ENCODE results near the gene PAOX.

PAOX gene

DNA sequence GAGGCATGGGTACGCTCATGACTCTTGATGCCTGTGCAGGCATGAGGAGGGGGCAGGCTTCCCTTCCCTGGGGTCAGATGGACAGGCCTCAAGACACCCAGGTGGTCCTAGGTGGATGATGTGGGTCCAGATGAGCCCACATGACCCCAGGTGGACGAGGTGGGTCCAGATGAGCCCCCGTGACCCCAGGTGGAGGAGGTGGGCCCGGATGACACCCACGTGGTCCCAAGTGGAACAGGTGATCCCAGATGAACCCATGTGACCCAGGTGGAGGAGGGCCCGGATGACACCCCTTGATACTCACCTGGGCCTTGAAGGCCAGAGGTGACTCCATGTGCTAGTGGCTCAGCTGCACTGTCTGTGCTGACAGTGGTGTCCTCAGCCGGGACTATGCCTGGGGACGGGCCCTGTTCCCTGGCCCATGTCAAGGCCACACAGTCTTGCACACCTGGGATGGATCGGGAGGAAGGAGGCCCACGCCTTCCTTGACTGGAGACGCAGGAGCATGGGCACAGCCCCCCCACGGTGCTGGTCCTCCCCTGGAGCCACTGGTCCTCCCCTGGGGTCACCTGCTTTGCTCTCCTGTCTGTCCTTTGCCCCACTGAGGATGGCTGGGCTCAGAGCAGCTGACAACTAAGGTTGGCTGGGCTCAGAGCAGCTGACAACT lies 28.6 kb upstream of the PAOX start:
- DNase-seq (ENCODE audit: low read depth): no peak

DNA sequence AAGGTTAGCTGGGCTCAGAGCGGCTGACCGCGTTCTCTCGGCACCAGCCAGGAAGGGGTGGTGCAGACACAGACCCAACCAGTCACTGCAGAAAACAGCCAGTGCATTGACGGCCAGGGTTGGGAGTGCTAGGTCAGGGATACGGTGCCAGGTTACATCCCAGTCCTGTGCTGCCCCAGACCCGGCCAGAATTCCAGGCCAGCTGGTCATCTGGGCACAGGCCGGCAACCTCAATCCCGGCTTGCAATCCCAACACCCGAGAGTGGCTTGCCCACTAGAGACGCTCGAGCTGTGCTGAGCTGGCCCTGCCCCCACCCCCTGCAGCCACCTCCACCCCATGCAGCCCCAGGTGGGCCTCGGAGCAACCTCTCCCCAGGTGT lies 28.1 kb upstream of the PAOX start:
- DNase-seq (ENCODE audit: low read depth): no peak

DNA sequence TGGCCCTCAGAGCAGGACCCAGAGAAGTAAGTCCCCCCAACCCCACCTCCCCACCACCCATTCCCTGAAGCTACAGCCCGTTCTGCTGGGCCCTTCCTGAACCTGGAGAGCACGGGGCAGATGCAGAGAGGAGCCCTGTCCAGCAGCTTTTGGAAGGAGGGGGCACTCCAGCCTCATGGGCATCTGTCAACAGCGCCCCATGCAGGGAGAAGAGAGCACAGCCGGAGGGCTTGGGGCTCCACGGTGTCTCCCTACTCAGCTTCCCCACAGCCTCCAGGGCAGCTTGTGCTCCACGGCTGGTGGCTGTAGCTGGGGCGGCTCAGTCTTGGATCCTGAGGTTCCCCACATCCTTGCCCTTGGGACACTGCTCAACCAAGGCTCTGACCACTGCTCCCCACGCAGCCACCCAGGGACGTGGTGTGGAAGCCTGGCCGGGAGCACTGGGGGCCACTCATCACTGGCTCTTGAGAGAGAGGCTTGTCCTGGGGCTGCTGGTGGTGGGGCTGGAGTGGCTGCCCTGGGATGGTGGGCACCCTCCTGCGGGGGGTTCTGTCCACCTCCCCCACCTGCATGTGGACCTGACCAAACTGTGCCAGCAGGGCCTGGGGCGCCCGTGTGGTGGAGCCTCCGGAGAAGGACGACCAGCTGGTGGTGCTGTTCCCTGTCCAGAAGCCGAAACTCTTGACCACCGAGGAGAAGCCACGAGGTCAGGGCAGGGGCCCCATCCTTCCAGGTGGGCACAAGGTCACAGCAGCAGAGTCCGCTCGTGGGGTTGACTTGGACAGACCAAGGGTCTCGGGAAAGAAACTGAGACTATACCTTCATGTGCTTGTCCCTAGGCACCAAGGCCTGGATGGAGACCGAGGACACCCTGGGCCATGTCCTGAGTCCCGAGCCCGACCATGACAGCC lies 27.4 kb upstream of the PAOX start:
- DNase-seq (ENCODE audit: low read depth): no peak

GRCh38 chr10:133353202-133353959 lies 25.7 kb upstream of the PAOX start:
- no peak for DNase-seq (ENCODE audit: low read depth)

DNA sequence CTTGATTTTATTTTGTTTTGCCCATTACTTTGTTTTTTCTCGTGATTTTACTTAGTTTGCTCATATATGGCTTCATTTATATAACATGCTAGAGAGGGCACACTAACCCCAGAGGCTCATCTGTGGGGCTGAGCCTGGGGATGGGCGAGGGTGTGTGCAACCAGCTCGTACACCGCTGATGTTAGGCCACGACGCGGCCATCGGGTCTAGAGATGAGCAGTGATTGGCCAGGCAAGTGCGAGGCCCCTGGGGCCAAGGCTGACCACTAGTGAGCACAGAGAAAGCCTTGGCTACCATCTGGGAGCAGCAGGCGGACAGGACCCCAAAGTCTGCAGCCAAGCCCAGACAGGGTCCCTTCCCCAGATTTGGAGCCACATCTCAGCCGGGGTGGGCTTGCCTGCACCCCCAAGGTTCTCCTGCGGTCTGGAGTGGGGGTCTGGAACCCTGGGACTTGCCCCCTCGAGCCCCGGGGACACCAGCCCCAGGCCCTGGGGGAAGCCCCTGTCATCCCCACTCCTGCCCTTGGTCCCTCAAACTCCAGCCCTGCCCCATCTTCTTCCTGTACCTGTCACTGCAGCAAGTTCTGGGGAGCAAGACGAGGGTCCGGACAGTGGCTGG lies 25.0 kb upstream of the PAOX start:
- no peak for DNase-seq (ENCODE audit: low read depth)

GRCh38 chr10:133354672-133355240 lies 24.3 kb upstream of the PAOX start:
- DNase-seq (ENCODE audit: low read depth): no peak

DNA sequence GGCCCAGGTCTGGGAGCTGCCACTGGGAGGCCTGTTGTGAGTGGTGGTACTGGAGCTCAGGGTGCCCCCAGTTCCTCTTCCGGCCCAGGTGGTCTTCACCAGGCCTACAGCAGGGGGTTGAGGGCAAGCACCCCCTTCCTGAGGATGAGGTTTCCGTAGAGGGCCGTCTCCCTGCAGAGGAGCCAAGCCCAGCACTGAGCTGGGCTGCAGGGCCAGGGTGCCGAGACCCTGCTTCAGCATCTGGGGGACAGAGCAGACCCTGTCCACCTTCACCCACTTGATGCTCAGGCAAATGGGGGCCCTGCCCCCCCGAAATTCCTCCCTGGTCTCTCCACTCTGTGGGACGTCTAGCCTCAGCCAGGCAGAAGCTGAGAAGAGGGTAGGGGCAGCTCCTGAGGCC lies 23.8 kb upstream of the PAOX start:
- no peak for DNase-seq (ENCODE audit: low read depth)

DNA sequence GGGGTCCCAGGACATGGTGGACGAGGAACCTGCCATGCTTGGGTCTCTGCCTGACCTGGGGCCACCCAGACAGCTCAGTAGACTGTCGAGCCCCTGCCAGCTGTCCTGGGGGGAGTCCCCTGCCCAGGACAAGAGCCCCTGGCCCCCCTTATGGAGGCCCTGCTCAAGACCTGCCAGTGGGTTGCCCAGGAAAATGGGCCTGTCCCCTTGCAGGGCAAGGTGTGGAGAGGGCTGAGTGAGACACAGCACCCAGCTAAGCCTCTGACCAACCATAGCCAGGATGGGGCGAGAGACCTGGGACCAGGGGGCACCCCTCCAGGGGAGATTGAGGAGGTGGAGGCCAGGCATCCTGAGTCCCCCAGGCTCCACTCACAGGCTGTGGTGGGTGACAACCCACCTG lies 23.1 kb upstream of the PAOX start:
- DNase-seq (ENCODE audit: low read depth): no peak

DNA sequence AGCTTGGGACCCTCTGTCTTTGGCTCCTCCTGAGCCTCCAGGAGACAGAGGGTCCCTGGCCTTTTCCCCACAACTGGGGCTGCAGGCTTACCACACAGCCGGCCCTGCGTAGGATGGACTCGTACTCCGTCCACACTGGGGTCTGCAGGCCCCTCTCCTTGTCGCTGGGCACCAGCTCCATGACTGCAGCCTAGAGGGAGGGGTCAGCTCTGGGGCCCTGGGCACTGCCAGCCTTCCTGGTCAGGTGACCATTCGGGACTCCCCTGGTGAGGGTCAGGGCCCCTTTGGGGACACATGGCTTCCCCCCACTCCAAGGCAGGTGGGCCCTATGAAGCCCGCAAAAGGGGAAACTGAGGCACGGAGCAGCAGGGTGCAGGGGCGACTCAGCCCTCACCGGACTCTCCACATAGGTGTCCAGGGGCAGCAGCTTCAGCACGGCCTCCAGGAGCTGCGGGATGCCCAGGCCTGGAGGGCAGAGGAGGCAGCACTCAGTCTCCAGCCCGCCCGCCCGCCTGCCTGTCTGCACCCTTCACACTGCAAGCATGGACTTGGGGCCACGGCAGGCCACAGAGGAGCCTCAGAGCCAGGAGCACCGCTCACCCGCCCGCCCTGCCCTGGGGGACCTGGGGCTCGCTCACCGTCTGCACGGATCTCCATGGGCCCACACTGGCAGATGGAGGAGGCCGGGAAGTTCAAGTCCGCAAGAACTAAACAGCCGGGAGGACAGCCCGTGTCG lies 22.3 kb upstream of the PAOX start:
- no peak for DNase-seq (ENCODE audit: low read depth)

DNA sequence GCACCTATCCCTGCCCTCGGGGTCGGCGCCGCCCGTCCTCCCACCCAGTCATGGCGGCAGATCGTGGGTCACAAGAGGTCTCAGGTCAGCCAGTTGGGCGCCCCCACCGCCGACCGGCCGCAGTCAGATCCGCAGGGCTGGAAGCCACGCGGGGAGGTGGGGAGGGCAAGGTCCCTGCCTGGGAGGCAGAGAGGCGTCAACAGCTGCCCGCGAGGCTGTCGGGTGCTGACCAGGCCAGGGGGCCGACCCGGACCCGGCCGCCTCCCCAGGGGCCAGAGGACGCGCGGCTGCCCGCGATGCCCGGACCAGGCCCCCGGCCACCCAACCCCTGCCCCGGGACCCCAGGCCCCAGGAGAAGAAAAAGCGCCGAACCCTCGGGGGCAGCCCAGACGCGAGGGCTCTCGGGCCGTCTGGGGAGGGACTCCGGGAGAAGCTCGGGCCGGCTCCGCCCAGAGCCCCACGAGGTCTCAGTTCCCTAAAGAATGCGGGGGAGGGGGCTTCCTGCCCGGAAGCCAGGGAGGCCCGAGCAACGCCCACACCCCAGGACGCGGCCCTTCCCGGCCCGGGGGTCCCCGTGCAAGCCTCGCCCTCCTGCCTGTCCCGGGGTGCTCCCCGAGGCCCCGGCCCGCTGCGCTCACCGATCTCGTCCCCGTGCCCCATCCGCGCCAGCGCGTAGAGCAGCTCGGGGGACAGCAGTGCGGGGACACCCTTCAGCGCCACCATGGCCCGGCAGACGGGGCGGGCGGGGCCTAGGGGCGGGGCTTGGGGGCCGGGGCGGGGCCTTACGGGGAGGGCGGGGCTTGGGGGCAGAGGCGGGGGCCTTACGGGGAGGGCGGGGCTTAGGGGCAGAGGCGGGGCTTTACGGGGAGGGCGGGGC lies 21.5 kb upstream of the PAOX start, which contains the start of gene FUOM:
Gene FUOM (minus strand): TSS at position 735 of the 877 bp plus-strand sequence. CDS start 12 bp downstream, at position 723.
- peak; percentile 40 for DNase-seq (ENCODE audit: low read depth)

GRCh38 chr10:133358162-133358924 lies 20.7 kb upstream of the PAOX start:
- DNase-seq (ENCODE audit: low read depth): no peak

DNA sequence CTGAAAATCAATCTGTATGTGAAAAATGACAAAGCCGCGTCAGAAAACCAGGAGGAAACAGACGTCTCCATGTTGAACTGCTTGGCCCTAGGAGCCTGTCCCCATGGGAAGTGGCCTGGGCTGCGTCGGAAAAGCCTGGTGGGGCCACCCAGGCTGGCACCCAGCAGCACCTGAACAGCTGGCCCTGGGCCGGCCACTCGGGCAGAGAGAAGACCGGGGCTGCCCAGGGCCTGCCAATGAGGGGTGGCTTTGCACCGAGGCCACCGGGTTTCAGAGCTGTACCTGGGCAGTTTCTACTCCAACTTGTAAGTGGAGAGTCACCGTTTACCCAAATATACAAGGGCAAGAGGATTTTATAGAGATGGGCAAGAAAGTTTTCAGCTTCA lies 20.1 kb upstream of the PAOX start:
- DNase-seq (ENCODE audit: low read depth): no peak

DNA sequence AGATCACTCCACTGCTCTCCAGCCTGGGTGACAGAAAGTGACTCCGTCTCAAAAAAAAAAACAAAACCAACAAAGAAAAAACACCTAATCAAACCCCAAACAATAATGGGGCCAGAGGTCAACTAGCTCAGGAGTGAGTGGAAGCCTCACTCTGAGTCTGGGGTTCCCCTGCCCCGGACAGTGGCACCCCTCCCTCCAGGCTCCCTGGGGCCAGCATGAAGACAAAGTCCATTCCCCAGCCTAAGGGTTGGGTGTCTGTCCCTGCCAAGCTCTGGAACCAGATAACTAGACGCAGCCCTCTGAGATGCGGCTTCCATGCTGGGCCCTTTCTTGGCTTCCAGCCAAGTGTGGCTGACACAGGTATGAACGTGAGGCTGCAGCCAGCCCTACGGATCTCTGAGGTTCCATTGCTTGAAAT lies 19.5 kb upstream of the PAOX start:
- DNase-seq (ENCODE audit: low read depth): no peak

DNA sequence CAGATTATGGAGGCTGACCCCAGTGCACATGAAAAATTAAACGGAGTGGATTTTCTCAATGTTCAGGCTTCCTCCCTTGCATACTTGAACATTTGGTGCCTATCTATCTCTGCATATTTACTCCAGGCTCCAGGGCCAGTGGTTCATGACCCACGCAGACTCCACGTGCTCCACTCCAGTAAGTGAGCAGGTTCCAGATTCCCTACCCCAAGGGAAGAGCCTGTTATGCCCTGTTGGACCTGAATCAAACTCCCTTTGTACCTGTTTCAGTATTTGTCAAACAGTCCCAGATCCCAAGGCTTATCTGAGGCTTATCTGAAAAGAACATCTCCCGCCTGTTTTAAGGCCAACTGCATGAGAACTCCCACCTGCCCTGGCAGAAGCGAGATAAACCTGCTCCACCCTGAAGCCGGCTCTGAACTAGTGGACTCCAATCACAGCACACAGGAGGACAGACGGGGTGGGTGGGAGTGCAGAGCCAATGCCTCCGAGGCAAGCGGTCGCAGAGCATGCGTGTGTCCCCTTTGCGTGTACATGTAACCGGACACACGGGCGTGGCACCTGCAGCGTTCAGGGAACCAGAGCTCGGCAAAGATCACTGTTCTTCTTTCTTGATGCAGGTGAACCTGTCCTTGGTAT lies 19.0 kb upstream of the PAOX start:
- DNase-seq (ENCODE audit: low read depth): no peak

DNA sequence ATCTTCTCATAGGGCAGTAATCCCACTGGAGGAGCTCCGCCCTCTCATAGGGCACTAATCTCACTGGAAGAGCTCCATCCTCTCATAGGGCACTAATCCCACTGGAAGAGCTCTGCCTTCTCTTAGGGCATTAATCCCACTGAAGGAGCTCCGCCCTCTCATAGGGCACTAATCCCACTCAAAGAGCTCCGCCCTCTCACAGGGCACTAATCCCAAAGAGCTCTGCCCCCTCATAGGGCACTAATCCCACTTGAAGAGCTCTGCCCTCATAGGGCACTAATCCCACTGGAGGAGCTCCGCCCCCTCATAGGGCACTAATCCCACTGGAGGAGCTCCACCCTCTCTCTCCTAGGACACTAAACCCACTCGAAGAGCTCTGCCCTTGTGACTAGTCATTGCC lies 17.8 kb upstream of the PAOX start:
- DNase-seq (ENCODE audit: low read depth): no peak

- DNase-seq (ENCODE audit: low read depth): no peak
Measured at GRCh38 chr10:133361773-133362441, 17.2 kb upstream of the PAOX start.

DNA sequence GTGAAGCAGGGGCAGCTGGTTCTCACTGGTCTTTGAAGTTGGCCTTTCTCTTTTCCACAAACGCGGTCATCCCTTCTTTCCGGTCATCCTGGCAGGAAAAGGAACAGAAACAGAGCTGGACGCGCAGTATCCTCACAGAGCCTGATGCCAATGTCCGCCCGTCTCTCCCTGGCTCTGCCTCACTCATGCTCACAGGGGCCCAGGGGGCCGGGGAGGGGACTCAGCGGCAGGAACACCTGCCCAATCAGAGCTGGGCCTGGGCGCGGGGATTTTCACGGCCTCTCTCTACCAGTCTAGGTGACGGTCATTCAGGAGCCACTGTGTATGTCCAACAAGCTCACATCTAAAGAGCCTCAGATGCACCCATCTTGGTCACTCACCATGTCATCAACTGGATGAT lies 16.2 kb upstream of the PAOX start:
- DNase-seq (ENCODE audit: low read depth): no peak
